ENCODE results near the gene TMPRSS3.

TMPRSS3 gene

GRCh38 chr21:42433946-42434551, 38.2 kb upstream of the TMPRSS3 start (continued):
- no peak for TF ChIP-seq ZNF623 (tag by site-specific recombination; IDR thresholded peaks at IDR 0.05)
- TF ChIP-seq ZNF366 (tag by site-specific recombination; conservative IDR thresholded peaks at IDR 0.05): no peak
- TF ChIP-seq ZNF704 (tag by site-specific recombination; IDR thresholded peaks at IDR 0.05): no peak
- TF ChIP-seq KLF1 (tag by site-specific recombination; IDR thresholded peaks at IDR 0.05): peak; percentile 83
- TF ChIP-seq TRIM28 (IDR thresholded peaks at IDR 0.05; ENCODE audit: borderline replicate concordance, low read length): no peak
- TF ChIP-seq ZNF473 (tag by site-specific recombination; IDR thresholded peaks at IDR 0.05): no peak
- no peak for TF ChIP-seq PRDM1 (tag by site-specific recombination; IDR thresholded peaks at IDR 0.05)
- TF ChIP-seq ZBTB21 (tag by site-specific recombination; IDR thresholded peaks at IDR 0.05): peak; percentile 74
- TF ChIP-seq ZNF561 (tag by site-specific recombination; IDR thresholded peaks at IDR 0.05; ENCODE audit: borderline replicate concordance): no peak
- TF ChIP-seq ZNF398 (tag by site-specific recombination; IDR thresholded peaks at IDR 0.05): 0 out of 2 replicates have a peak, but pooled peaks have one; percentile 15
- TF ChIP-seq KLF17 (tag by site-specific recombination; IDR thresholded peaks at IDR 0.05): no peak
- no peak for TF ChIP-seq ZEB2 (tag by site-specific recombination; IDR thresholded peaks at IDR 0.05)
- no peak for TF ChIP-seq ZNF416 (tag by site-specific recombination; IDR thresholded peaks at IDR 0.05)
- no peak for TF ChIP-seq ZNF660 (tag by site-specific recombination; IDR thresholded peaks at IDR 0.05)
- TF ChIP-seq ZNF449 (tag by site-specific recombination; IDR thresholded peaks at IDR 0.05): no peak
- no peak for TF ChIP-seq ELK4 (IDR thresholded peaks at IDR 0.05; ENCODE audit: borderline replicate concordance, low read depth, low read length)
- TF ChIP-seq PRDM10 (tag by site-specific recombination; IDR thresholded peaks at IDR 0.05): peak; percentile 37; the same call in 1 of the 2 replicates
- no peak for TF ChIP-seq PRDM4 (tag by site-specific recombination; IDR thresholded peaks at IDR 0.05)
- TF ChIP-seq ZNF488 (tag by site-specific recombination; IDR thresholded peaks at IDR 0.05): no peak
- no peak for TF ChIP-seq ZNF48 (tag by site-specific recombination; IDR thresholded peaks at IDR 0.05)
- TF ChIP-seq KLF16 (tag by site-specific recombination; IDR thresholded peaks at IDR 0.05): no peak
